HCT116 (cell line): Measurements from ENCODE around the gene ASPRV1. TPM values are rescaled to one million over a fixed set of nuclear protein-coding genes. Genes with fewer than 3 reads are reported as not detected.

ENCODE experiments used
- ATAC-seq: fragments of 200-7000 bp; cut with Tn5 transposase; 2 replicates; pipeline ENCODE4 v1.9.1; 2020; ENCODE audit warnings: mild to moderate bottlenecking, moderate library complexity
- BruUV-seq: library from RNA; stranded (reverse); fragments of 400-500 nt; replicated peaks from 2 replicates; lab custom pipeline; 2021; lab: Mats Ljungman, UMichigan
- CTCF ChIA-PET: fragments of 300-600 bp; sonication (Branson Sonifier 250); formaldehyde crosslinking; loops from one replicate; lab custom pipeline; 2021; ENCODE audit warnings: antibody characterized with exemption; lab: Charles Lee
- POLR2A ChIA-PET: fragments of 300-600, 350-600 bp; sonication (Branson Sonifier 250); formaldehyde crosslinking; loops from one replicate; lab custom pipeline; 2021; ENCODE audit warnings: antibody characterized with exemption; lab: Charles Lee
- RAD21 ChIA-PET, 2 experiments: fragments of 300-600 bp; sonication (Branson Sonifier 250); formaldehyde crosslinking; loops; one replicate each; lab custom pipeline; 2023; ENCODE audit warnings: low total read pairs in 2 of 2; ENCODE audit not compliant: uncharacterized antibody in 2 of 2, unreplicated experiment in 2 of 2, low non-redundant PET in 1 of 2; lab: Charles Lee
- DNase-seq: peaks from one replicate; pipeline ENCODE4 v3.0.0-alpha.2; 2010; ENCODE audit warnings: low read depth, low spot score
- H2AFZ ChIP-seq: fragments of 200-600 bp; shearing (Covaris generic), sonication (generic); 2 replicates; pipeline ENCODE4 v1.6.1; 2017; ENCODE audit warnings: low read depth, mixed run types, mixed read lengths, antibody characterized with exemption, low read length; ENCODE audit not compliant: poor library complexity, severe bottlenecking
- H3K27ac ChIP-seq: 2 replicates; pipeline ENCODE4 v1.5.1; 2012; ENCODE audit warnings: low read depth, low read length
- H3K27me3 ChIP-seq: fragments of 200-600 bp; sonication (generic); 2 replicates; pipeline ENCODE4 v1.6.1; 2016; ENCODE audit warnings: mixed run types, low read length, mixed read lengths; ENCODE audit not compliant: insufficient read depth
- H3K36me3 ChIP-seq, 2 experiments: fragments of 200-500 bp in 1 of 2; fragments of 200-600 bp in 1 of 2; sonication (Bioruptor generic) in 1 of 2; sonication (generic) in 1 of 2; 2 replicates each; pipeline versions ENCODE4 v1.5.1 to v1.6.1; 2014 to 2016; ENCODE audit warnings: low read length in 2 of 2, inconsistent platforms in 1 of 2, mixed read lengths in 1 of 2, mixed run types in 1 of 2; ENCODE audit not compliant: insufficient read depth in 2 of 2, control insufficient read depth in 1 of 2
- H3K4me1 ChIP-seq, 2 experiments: fragments of 200-600 bp in 1 of 2; sonication (generic) in 1 of 2; 2 replicates each; pipeline versions ENCODE4 v1.5.1 to v1.6.1; 2012 to 2017; ENCODE audit warnings: low read length in 2 of 2, inconsistent platforms in 1 of 2, mild to moderate bottlenecking in 1 of 2, mixed read lengths in 1 of 2, mixed run types in 1 of 2, moderate library complexity in 1 of 2; ENCODE audit not compliant: insufficient read depth in 2 of 2, control insufficient read depth in 1 of 2
- H3K4me2 ChIP-seq: fragments of 200-600 bp; sonication (generic); 2 replicates; pipeline ENCODE4 v1.6.1; 2017; ENCODE audit warnings: mixed run types, low read length, mixed read lengths
- H3K4me3 ChIP-seq, 2 experiments: fragments of 200-600 bp in 1 of 2; sonication (generic) in 1 of 2; replicated peaks in 1 of 2; 2 replicates each; pipeline ENCODE4 v1.5.1; 2011 to 2016; ENCODE audit warnings: low read length in 2 of 2, control low read depth in 1 of 2, low read depth in 1 of 2, mild to moderate bottlenecking in 1 of 2, mixed read lengths in 1 of 2, mixed run types in 1 of 2
- H3K79me2 ChIP-seq: fragments of 200-600 bp; sonication (generic); 2 replicates; pipeline ENCODE4 v1.6.1; 2017; ENCODE audit warnings: mild to moderate bottlenecking, mixed run types, low read length, moderate library complexity, mixed read lengths; ENCODE audit not compliant: insufficient read depth
- H3K9ac ChIP-seq: fragments of 200-600 bp; sonication (generic); 2 replicates; pipeline ENCODE4 v1.6.1; 2016; ENCODE audit warnings: low read length, mixed read lengths
- H3K9me2 ChIP-seq: fragments of 200-600 bp; sonication (generic), shearing (Covaris generic); 2 replicates; pipeline ENCODE4 v1.6.1; 2017; ENCODE audit warnings: mixed run types, mild to moderate bottlenecking, moderate library complexity; ENCODE audit not compliant: insufficient read depth
- H3K9me3 ChIP-seq, 2 experiments: fragments of 200-500 bp in 1 of 2; fragments of 200-600 bp in 1 of 2; sonication (Bioruptor generic) in 1 of 2; sonication (generic) in 1 of 2; 2 replicates each; pipeline ENCODE4 v1.6.1; 2014 to 2017; ENCODE audit warnings: low read length in 2 of 2, mixed read lengths in 2 of 2, inconsistent platforms in 1 of 2, low read depth in 1 of 2, mild to moderate bottlenecking in 1 of 2, mixed run types in 1 of 2, moderate library complexity in 1 of 2; ENCODE audit not compliant: control insufficient read depth in 1 of 2, insufficient read depth in 1 of 2
- H4K20me1 ChIP-seq: fragments of 200-600 bp; sonication (generic), shearing (Covaris generic); 2 replicates; pipeline ENCODE4 v1.6.1; 2017; ENCODE audit warnings: mixed run types, mild to moderate bottlenecking, moderate library complexity; ENCODE audit not compliant: insufficient read depth
- CBX3 ChIP-seq: IDR thresholded peaks from 2 replicates; pipeline ENCODE4 v1.6.1; 2012; ENCODE audit warnings: low read depth
- CTCF ChIP-seq, 3 experiments: fragments of 200-600 bp in 1 of 3; sonication (generic) in 1 of 3; IDR thresholded peaks in 2 of 3; conservative IDR thresholded peaks in 1 of 3; 2 replicates each; pipeline ENCODE4 v1.5.1; 2012 to 2017; ENCODE audit warnings: low read depth in 2 of 3, low read length in 2 of 3, antibody characterized with exemption in 1 of 3, borderline replicate concordance in 1 of 3, control low read depth in 1 of 3, mild to moderate bottlenecking in 1 of 3, mixed read lengths in 1 of 3, mixed run types in 1 of 3, moderate library complexity in 1 of 3; ENCODE audit not compliant: insufficient read depth in 1 of 3
- ELF1 ChIP-seq: IDR thresholded peaks from 2 replicates; pipeline ENCODE4 v1.6.1; 2012; ENCODE audit warnings: low read depth, borderline replicate concordance
- POLR2A ChIP-seq: IDR thresholded peaks from 2 replicates; pipeline ENCODE4 v1.7.0; 2011; ENCODE audit warnings: borderline replicate concordance; ENCODE audit not compliant: insufficient read depth, insufficient read length; ENCODE audit errors: extremely low read depth
- REST ChIP-seq: IDR thresholded peaks from 2 replicates; pipeline ENCODE4 v1.6.1; 2012; ENCODE audit warnings: low read depth
- TCF7L2 ChIP-seq: IDR thresholded peaks from 2 replicates; pipeline ENCODE4 v1.7.0; 2011; ENCODE audit warnings: borderline replicate concordance, inconsistent platforms; ENCODE audit not compliant: insufficient read depth, insufficient read length; ENCODE audit errors: extremely low read depth
- ZBTB33 ChIP-seq: IDR thresholded peaks from 2 replicates; pipeline ENCODE4 v1.6.1; 2011; ENCODE audit warnings: mild to moderate bottlenecking, low read length, moderate library complexity; ENCODE audit not compliant: insufficient replicate concordance; ENCODE audit errors: extremely low read depth
- intact Hi-C: fragments of 100-400 bp; cut with micrococcal nuclease; formaldehyde crosslinking; loops from 2 replicates; pipeline ENCODE4 v1.10.0; 2022
- total RNA-seq: library from RNA; stranded (reverse); gene quantifications from one replicate; pipeline ENCODE4 v1.2.1, GENCODE V29; 2021; ENCODE audit not compliant: unreplicated experiment

Gene ASPRV1
- total RNA-seq, 1 experiment from 2014 or later = 1.1 TPM

GRCh38 chr2:69977906-69978482 lies 16.6 kb upstream of the ASPRV1 start (continued):
- no peak for TF ChIP-seq REST

- H3K9me2 ChIP-seq = no peaks in the 10 kb centered on the region
- DNase-seq = no peak
- no peaks in the 10 kb centered on the region for H3K79me2 ChIP-seq
- no peaks in the 10 kb centered on the region for H4K20me1 ChIP-seq
- ChIA-PET POLR2A (no interaction called here), RAD21 (no interaction called here), CTCF (no interaction called here)
- H3K27me3 ChIP-seq = no peaks in the 10 kb centered on the region
- no peak overlapping the region for H3K27ac ChIP-seq
- TF ChIP-seq ELF1 (no peak), POLR2A (no peak), CBX3 (no peak), TCF7L2 (no peak), CTCF (IDR thresholded peaks at IDR 0.05 in 2 of 3, conservative IDR thresholded peaks at IDR 0.05 in 1 of 3; ENCODE audit: borderline replicate concordance in 1 of 3, insufficient read depth in 1 of 3, low read depth in 2 of 3, low read length in 2 of 3) (no peak), ZBTB33 (no peak)
- no peaks in the 10 kb centered on the region for H3K36me3 ChIP-seq
- no peak for ATAC-seq
- BruUV-seq = no TSS peak
- no peak overlapping the region for H3K4me3 ChIP-seq
- intact Hi-C loops = no loop called here
- H3K9ac ChIP-seq = no peak overlapping the region
- H2AFZ ChIP-seq = no peak overlapping the region
- H3K9me3 ChIP-seq = no peaks in the 10 kb centered on the region
- H3K4me2 ChIP-seq = no peak overlapping the region
- H3K4me1 ChIP-seq = no peaks in the 10 kb centered on the region; a peak in 1 of 4 replicates
Observed at GRCh38 chr2:69977186-69977585, 15.8 kb upstream of the ASPRV1 start.
